GM12872 (cell line): Measurements from ENCODE around the gene SMCHD1.

Experiments used
- CTCF ChIP-seq: IDR thresholded peaks from 3 replicates; pipeline ENCODE4 v1.5.1; 2011; ENCODE audit warnings: low read depth, mild to moderate bottlenecking, low read length, moderate library complexity; ENCODE audit not compliant: insufficient read depth

SMCHD1 gene

DNA sequence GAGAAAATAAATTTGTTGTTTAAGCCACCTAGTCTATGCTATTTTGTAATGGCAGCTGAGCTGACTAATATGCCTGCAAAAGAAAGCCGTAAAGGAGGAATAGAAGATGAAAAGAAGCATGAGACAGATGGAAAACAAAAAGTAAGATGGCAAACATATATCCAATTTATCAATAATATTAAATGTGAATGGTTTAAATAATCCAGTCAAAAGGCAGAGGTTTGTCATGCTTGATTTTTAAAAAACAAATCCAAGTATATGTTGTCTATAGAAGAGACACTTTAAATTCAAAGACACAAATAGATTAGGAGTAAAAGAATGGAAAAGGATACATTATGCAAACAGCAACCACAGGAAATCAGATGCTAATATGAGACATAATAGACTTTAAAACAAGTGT lies 155.9 kb downstream of the SMCHD1 start:
- TF ChIP-seq CTCF: no peak

DNA sequence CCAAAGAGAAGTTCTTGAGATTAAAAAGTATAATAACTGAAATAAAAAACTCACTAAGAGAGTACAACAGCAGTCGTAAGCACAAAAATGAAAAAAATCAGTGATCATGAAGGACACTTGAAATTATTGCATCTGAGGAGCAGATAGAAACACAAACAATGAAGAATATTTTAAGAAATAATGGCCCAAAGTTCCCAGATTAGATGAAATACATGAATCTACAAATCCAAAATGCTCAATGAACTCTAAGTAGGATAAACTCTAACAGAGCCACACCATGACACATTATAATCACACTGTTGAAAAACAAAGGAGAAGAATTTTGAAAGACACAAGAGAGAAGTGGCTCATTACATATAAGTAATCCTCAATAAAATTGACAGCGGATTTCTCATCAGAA lies 159.4 kb downstream of the SMCHD1 start:
- TF ChIP-seq CTCF: no peak

GRCh38 chr18:2818281-2818680 lies 162.8 kb downstream of the SMCHD1 start:
- no peak for TF ChIP-seq CTCF

DNA sequence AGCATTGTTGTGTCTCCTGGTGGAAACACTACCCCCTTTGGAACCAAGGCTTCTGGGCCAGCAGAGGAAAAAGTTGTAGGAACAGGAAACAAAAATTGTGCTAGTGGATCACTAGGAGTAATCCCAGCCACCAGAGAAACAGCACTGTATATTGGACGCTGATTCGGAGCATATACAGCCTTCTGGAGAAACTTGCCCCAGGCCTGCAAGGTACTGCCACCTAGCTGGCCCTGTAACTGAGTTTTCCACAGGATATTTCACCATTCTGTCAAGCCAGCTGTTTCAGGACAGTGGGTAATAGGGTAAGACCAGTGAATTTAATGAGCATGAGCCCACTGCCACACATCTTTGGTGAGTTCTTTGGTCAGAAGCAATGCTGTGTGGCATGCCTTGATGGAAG lies 166.2 kb downstream of the SMCHD1 start:
- TF ChIP-seq CTCF: no peak

- TF ChIP-seq CTCF: no peak
These were observed 166.8 kb downstream of the SMCHD1 start for GRCh38 chr18:2822213-2822921.

DNA sequence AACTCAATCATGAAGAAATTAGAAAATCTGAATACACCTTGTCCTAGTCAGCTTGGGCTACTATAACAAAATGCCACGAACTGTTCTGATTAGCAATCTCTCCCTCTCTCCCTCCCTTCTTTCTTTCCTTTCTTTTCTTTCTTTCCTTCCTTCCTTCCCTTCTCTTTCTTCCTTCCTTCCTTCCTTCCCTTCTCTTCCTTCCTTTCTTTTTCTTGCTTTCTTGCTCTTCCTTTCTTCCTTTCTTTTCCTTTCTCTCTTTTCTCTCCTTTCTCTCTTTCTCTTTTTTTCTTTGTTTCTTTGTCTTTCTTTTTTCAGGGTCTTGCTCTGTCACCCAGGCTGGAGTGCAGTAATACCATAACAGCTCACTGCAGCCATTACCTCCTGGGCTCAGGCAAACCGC lies 167.7 kb downstream of the SMCHD1 start:
- no peak for TF ChIP-seq CTCF

- TF ChIP-seq CTCF: no peak
These were observed 168.4 kb downstream of the SMCHD1 start for GRCh38 chr18:2823966-2824365.
